Panc1 (cell line): ENCODE data around the gene ZNF35. TPM values are rescaled to one million over a fixed set of nuclear protein-coding genes. Genes with fewer than 3 reads are reported as not detected.

Experiments used
- ATAC-seq: fragments of 200-7000 bp; cut with Tn5 transposase; 2 replicates; pipeline ENCODE4 v1.9.1; 2020; ENCODE audit warnings: mild to moderate bottlenecking, moderate library complexity
- BruUV-seq: library from RNA; stranded (reverse); fragments of 400-500 nt; replicated peaks from 2 replicates; lab custom pipeline; 2021; lab: Mats Ljungman, UMichigan
- CTCF ChIA-PET: fragments of 300-600 bp; sonication (Branson Sonifier 250); formaldehyde crosslinking; loops from one replicate; lab custom pipeline; 2022; ENCODE audit warnings: antibody characterized with exemption; lab: Charles Lee
- POLR2A ChIA-PET: fragments of 300-600 bp; sonication (Branson Sonifier 250); formaldehyde crosslinking; loops from one replicate; lab custom pipeline; 2022; ENCODE audit warnings: antibody characterized with exemption; lab: Charles Lee
- DNase-seq: peaks from one replicate; pipeline ENCODE4 v3.0.0-alpha.2; 2010; ENCODE audit warnings: low read depth, low spot score
- H3K27ac ChIP-seq: 2 replicates; pipeline ENCODE4 v1.5.1; 2011; ENCODE audit warnings: mild to moderate bottlenecking, low read length, inconsistent platforms
- H3K27me3 ChIP-seq: fragments of 200-500 bp; sonication (Bioruptor generic); 2 replicates; pipeline ENCODE4 v1.6.0; 2014; ENCODE audit warnings: low read length, inconsistent platforms; ENCODE audit not compliant: control insufficient read depth, insufficient read depth
- H3K36me3 ChIP-seq: fragments of 200-500 bp; sonication (Bioruptor generic); 2 replicates; pipeline ENCODE4 v1.5.1; 2014; ENCODE audit warnings: inconsistent platforms, mild to moderate bottlenecking, low read length, moderate library complexity; ENCODE audit not compliant: control insufficient read depth, insufficient read depth
- H3K4me1 ChIP-seq: 2 replicates; pipeline ENCODE4 v1.5.1; 2011; ENCODE audit warnings: inconsistent platforms, mild to moderate bottlenecking, low read length, moderate library complexity; ENCODE audit not compliant: control insufficient read depth, insufficient read depth
- H3K4me3 ChIP-seq, 2 experiments: 2 replicates each; pipeline ENCODE4 v1.5.1; 2011 to 2012; ENCODE audit warnings: low read depth in 2 of 2, low read length in 2 of 2, mild to moderate bottlenecking in 2 of 2, inconsistent platforms in 1 of 2, moderate library complexity in 1 of 2
- H3K9me3 ChIP-seq: fragments of 200-500 bp; sonication (Bioruptor generic); 2 replicates; pipeline ENCODE4 v1.5.1; 2014; ENCODE audit warnings: low read depth, mild to moderate bottlenecking, inconsistent platforms, low read length, moderate library complexity; ENCODE audit not compliant: control insufficient read depth, insufficient read depth
- CTCF ChIP-seq: fragments of 450-650 bp; IDR thresholded peaks from 2 replicates; pipeline ENCODE4 v1.5.1; 2017; ENCODE audit warnings: mild to moderate bottlenecking
- POLR2AphosphoS5 ChIP-seq: IDR thresholded peaks from 2 replicates; pipeline ENCODE4 v1.6.1; 2012; ENCODE audit warnings: mild to moderate bottlenecking, low read depth, low read length, moderate library complexity
- REST ChIP-seq, 2 experiments: IDR thresholded peaks; 2 replicates each; pipeline ENCODE4 v1.6.1; 2011 to 2012; ENCODE audit warnings: low read depth in 2 of 2, control low read depth in 1 of 2, low read length in 1 of 2, mild to moderate bottlenecking in 1 of 2, moderate library complexity in 1 of 2; ENCODE audit not compliant: insufficient read depth in 1 of 2
- SIN3A ChIP-seq: IDR thresholded peaks from 2 replicates; pipeline ENCODE4 v1.6.1; 2012; ENCODE audit warnings: low read depth, mild to moderate bottlenecking, low read length, moderate library complexity, borderline replicate concordance; ENCODE audit not compliant: insufficient read depth
- TCF7L2 ChIP-seq: IDR thresholded peaks from 2 replicates; pipeline ENCODE4 v1.6.1; 2011; ENCODE audit warnings: mild to moderate bottlenecking, low read depth, low read length, inconsistent platforms
- in situ Hi-C: cut with HindIII; loops from 2 replicates; pipeline ENCODE4 v1.10.0; 2016; ENCODE audit warnings: low sequenced_read_pairs, low pct_unique_long_range_greater_than_20kb
- intact Hi-C: fragments of 100-400 bp; cut with micrococcal nuclease; formaldehyde crosslinking; loops from one replicate; pipeline ENCODE4 v1.10.0; 2022; ENCODE audit not compliant: unreplicated experiment
- total RNA-seq: library from RNA; stranded (reverse); gene quantifications from one replicate; pipeline ENCODE4 v1.2.1, GENCODE V29; 2021; ENCODE audit not compliant: unreplicated experiment

The ZNF35 gene
- total RNA-seq, 1 experiment from 2014 or later: 9.3 TPM

- Histone ChIP-seq H3K4me3 (no peak overlapping the region), H3K27me3 (no peaks in the 10 kb centered on the region), H3K4me1 (no peaks in the 10 kb centered on the region), H3K36me3 (peaks cover 9% of the 10 kb centered on the region), H3K9me3 (peaks cover 47% of the 10 kb centered on the region), H3K27ac (no peak overlapping the region)
- intact Hi-C loops: no loop called here
- ChIA-PET POLR2A (no interaction called here), CTCF (no interaction called here)
- BruUV-seq: no TSS peak
- in situ Hi-C loops: no loop called here
- DNase-seq (no peak), ATAC-seq (no peak)
- TF ChIP-seq POLR2AphosphoS5 (no peak), SIN3A (no peak), REST (IDR thresholded peaks at IDR 0.05; ENCODE audit: insufficient read depth in 1 of 2, low read depth in 2 of 2, low read length in 1 of 2) (no peak), TCF7L2 (no peak), CTCF (no peak)
Measured at GRCh38 chr3:44659434-44659833, 10.9 kb downstream of the ZNF35 start.

GRCh38 chr3:44661189-44661588 lies 12.7 kb downstream of the ZNF35 start:
- no TSS peak for BruUV-seq
- H3K36me3 ChIP-seq: peaks cover 6% of the 10 kb centered on the region
- ChIA-PET CTCF (no interaction called here), POLR2A (no interaction called here)
- peaks cover 37% of the 10 kb centered on the region for H3K9me3 ChIP-seq
- H3K4me3 ChIP-seq: no peak overlapping the region
- in situ Hi-C loops (no loop called here), intact Hi-C loops (no loop called here)
- no peaks in the 10 kb centered on the region for H3K27me3 ChIP-seq
- TF ChIP-seq SIN3A (no peak), TCF7L2 (no peak), REST (IDR thresholded peaks at IDR 0.05; ENCODE audit: insufficient read depth in 1 of 2, low read depth in 2 of 2, low read length in 1 of 2) (no peak), POLR2AphosphoS5 (no peak), CTCF (no peak)
- DNase-seq: no peak
- no peaks in the 10 kb centered on the region for H3K4me1 ChIP-seq
- H3K27ac ChIP-seq: no peak overlapping the region
- no peak for ATAC-seq
